Keratinocyte (primary cell): ENCODE measurements around the gene CWC22. TPM values are rescaled to one million over a fixed set of nuclear protein-coding genes. Genes with fewer than 3 reads are reported as not detected.

ENCODE experiments used
- DNase-seq: peaks from one replicate; pipeline ENCODE4 v3.0.0-alpha.2; 2011; ENCODE audit warnings: low read depth, missing footprints, low spot score
- FAIRE-seq: peaks from 2 replicates; lab custom pipeline; 2011; peaks lifted over from hg19 to GRCh38; lab: Jason Lieb, UNC
- H2AFZ ChIP-seq: 2 replicates; pipeline ENCODE4 v1.6.0; 2012; ENCODE audit warnings: low read length, control low read depth, inconsistent platforms; ENCODE audit not compliant: control insufficient read depth
- H3K27ac ChIP-seq: 2 replicates; pipeline ENCODE4 v1.5.1; 2011; ENCODE audit warnings: low read length; ENCODE audit not compliant: control insufficient read depth, insufficient read depth
- H3K27me3 ChIP-seq: 3 replicates; pipeline ENCODE4 v1.6.0; 2011; ENCODE audit warnings: low read length; ENCODE audit not compliant: control insufficient read depth, insufficient read depth; ENCODE audit errors: extremely low read depth
- H3K36me3 ChIP-seq, 2 experiments: 2 replicates in 1 of 2; 3 replicates in 1 of 2; pipeline ENCODE4 v1.5.1; 2011; ENCODE audit warnings: low read length in 2 of 2, mild to moderate bottlenecking in 1 of 2; ENCODE audit not compliant: control insufficient read depth in 2 of 2, insufficient read depth in 2 of 2; ENCODE audit errors: extremely low read depth in 1 of 2
- H3K4me1 ChIP-seq: 3 replicates; pipeline ENCODE4 v1.5.1; 2011; ENCODE audit warnings: low read length; ENCODE audit not compliant: control insufficient read depth, insufficient read depth; ENCODE audit errors: extremely low read depth
- H3K4me2 ChIP-seq: 3 replicates; pipeline ENCODE4 v1.6.0; 2011; ENCODE audit warnings: low read depth, low read length; ENCODE audit not compliant: control insufficient read depth, insufficient read depth; ENCODE audit errors: extremely low read depth
- H3K4me3 ChIP-seq, 3 experiments: fragments of 200-600 bp in 1 of 3; sonication (generic) in 1 of 3; 2 replicates in 2 of 3; 3 replicates in 1 of 3; pipeline ENCODE4 v1.5.1; 2011 to 2016; ENCODE audit warnings: low read length in 3 of 3, mild to moderate bottlenecking in 3 of 3, control low read depth in 2 of 3, inconsistent platforms in 1 of 3, low read depth in 1 of 3, mixed read lengths in 1 of 3, mixed run types in 1 of 3, moderate library complexity in 1 of 3; ENCODE audit not compliant: control insufficient read depth in 2 of 3, insufficient read depth in 2 of 3; ENCODE audit errors: extremely low read depth in 1 of 3
- H3K79me2 ChIP-seq: 2 replicates; pipeline ENCODE4 v1.6.0; 2012; ENCODE audit warnings: low read length; ENCODE audit not compliant: control insufficient read depth, insufficient read depth
- H3K9ac ChIP-seq: 3 replicates; pipeline ENCODE4 v1.6.0; 2011; ENCODE audit warnings: low read length; ENCODE audit not compliant: control insufficient read depth, insufficient read depth; ENCODE audit errors: extremely low read depth
- H3K9me1 ChIP-seq: 3 replicates; pipeline ENCODE4 v1.6.0; 2011; ENCODE audit warnings: low read length; ENCODE audit not compliant: control insufficient read depth, insufficient read depth; ENCODE audit errors: extremely low read depth
- H3K9me3 ChIP-seq: 2 replicates; pipeline ENCODE4 v1.5.1; 2012; ENCODE audit warnings: low read depth, low read length; ENCODE audit not compliant: control insufficient read depth
- H4K20me1 ChIP-seq: 3 replicates; pipeline ENCODE4 v1.6.0; 2011; ENCODE audit warnings: low read length; ENCODE audit not compliant: control insufficient read depth, insufficient read depth; ENCODE audit errors: extremely low read depth
- EZH2 ChIP-seq: IDR thresholded peaks from one replicate; pipeline ENCODE4 v1.6.1; 2012; ENCODE audit warnings: inconsistent platforms, mild to moderate bottlenecking, low read length, moderate library complexity
- dilution Hi-C: fragments of 300-500 bp; cut with MboI; formaldehyde crosslinking; loops from one replicate; pipeline ENCODE4 v1.7.0; 2020; ENCODE audit warnings: low sequenced_read_pairs; ENCODE audit not compliant: extremely low pct_ligation_motif_present
- polyA plus RNA-seq, 5 experiments: library from polyadenylated mRNA; depleted of rRNA in 3 of 5; stranded (reverse) in 3 of 5; stranded (forward) in 1 of 5; unstranded in 1 of 5; fragments of >200 nt; gene quantifications; 1 replicate in 1 of 5; 2 replicates in 3 of 5; 3 replicates in 1 of 5; pipeline versions ENCODE4 v1.2.1 to v1.2.3, GENCODE V29; 2011 to 2012; ENCODE audit warnings: missing spikeins in 2 of 5, low read depth in 1 of 5, low replicate concordance in 1 of 5
- TF ChIP-seq, protein P1 (sequence below), 3 experiments: IDR thresholded peaks in 1 of 3; conservative IDR thresholded peaks in 1 of 3; optimal IDR thresholded peaks in 1 of 3; 2 replicates in 2 of 3; 3 replicates in 1 of 3; pipeline versions ENCODE3 to v1.5.1; 2011; ENCODE audit warnings: low read length in 3 of 3, mild to moderate bottlenecking in 3 of 3, moderate library complexity in 2 of 3, control low read depth in 1 of 3, inconsistent platforms in 1 of 3; ENCODE audit not compliant: insufficient read depth in 2 of 3; ENCODE audit errors: extremely low read depth in 1 of 3

Gene CWC22
- polyA plus RNA-seq, 1 donor (not counting 4 experiments of a cell fraction or from before 2014, with no cell fraction given), result 8.8 TPM

DNA sequence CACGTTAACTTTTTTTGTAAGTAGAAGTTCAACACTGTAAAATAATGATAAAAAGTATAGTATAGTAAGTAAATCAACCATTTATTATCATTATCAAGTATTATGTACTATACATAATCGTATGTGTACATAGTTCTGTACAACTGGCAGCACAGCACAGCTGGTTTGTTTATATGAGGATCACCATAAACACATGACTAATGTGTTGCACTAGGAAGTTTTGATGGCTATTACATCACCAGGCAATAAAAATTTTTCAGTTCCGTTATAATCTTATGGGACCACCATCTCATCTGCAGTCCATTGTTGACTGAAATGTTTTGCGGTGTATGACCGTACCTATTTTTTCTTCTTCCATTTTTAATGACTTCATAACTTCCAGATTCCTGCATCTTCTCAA lies 106.4 kb downstream of the CWC22 start:
- no peak for DNase-seq
- dilution Hi-C loops, result no loop called here
- TF ChIP-seq EZH2, result no peak
- TF ChIP-seq, protein P1, sequence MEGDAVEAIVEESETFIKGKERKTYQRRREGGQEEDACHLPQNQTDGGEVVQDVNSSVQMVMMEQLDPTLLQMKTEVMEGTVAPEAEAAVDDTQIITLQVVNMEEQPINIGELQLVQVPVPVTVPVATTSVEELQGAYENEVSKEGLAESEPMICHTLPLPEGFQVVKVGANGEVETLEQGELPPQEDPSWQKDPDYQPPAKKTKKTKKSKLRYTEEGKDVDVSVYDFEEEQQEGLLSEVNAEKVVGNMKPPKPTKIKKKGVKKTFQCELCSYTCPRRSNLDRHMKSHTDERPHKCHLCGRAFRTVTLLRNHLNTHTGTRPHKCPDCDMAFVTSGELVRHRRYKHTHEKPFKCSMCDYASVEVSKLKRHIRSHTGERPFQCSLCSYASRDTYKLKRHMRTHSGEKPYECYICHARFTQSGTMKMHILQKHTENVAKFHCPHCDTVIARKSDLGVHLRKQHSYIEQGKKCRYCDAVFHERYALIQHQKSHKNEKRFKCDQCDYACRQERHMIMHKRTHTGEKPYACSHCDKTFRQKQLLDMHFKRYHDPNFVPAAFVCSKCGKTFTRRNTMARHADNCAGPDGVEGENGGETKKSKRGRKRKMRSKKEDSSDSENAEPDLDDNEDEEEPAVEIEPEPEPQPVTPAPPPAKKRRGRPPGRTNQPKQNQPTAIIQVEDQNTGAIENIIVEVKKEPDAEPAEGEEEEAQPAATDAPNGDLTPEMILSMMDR (optimal IDR thresholded peaks at IDR 0.05 in 1 of 3, IDR thresholded peaks at IDR 0.05 in 1 of 3, conservative IDR thresholded peaks at IDR 0.05 in 1 of 3; ENCODE audit: extremely low read depth in 1 of 3, insufficient read depth in 2 of 3, low read length in 3 of 3), result no peak

DNA sequence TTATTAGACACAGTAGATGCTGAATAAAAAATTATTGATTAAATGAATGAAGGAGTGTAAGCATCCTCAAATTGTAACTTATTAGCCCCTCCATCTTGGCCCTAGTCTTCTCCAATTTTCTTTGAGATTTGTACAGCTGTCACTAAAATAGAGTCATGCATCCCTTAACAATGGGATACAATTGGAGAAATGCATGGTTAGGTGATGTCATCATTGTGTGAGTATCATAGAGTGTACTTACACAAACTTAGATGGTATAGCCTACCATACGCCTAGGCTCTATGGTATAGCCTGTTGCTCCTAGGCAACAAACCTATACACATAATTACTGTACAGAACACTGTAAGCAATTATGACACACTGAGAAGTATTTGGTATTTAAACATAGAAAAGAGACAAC lies 107.4 kb downstream of the CWC22 start:
- H3K27me3 ChIP-seq, result no peaks in the 10 kb centered on the region
- no peaks in the 10 kb centered on the region for H3K36me3 ChIP-seq
- H3K4me2 ChIP-seq, result no peak overlapping the region
- DNase-seq (no peak), FAIRE-seq (no peak)
- H3K9me3 ChIP-seq, result no peaks in the 10 kb centered on the region
- no peak for TF ChIP-seq EZH2
- TF ChIP-seq, protein P1 (optimal IDR thresholded peaks at IDR 0.05 in 1 of 3, IDR thresholded peaks at IDR 0.05 in 1 of 3, conservative IDR thresholded peaks at IDR 0.05 in 1 of 3; ENCODE audit: extremely low read depth in 1 of 3, insufficient read depth in 2 of 3, low read length in 3 of 3), result no peak
- no peaks in the 10 kb centered on the region for H3K4me1 ChIP-seq
- H3K4me3 ChIP-seq, result no peak overlapping the region
- dilution Hi-C loops, result no loop called here
- no peak overlapping the region for H2AFZ ChIP-seq
- no peaks in the 10 kb centered on the region for H3K79me2 ChIP-seq
- no peak overlapping the region for H3K9ac ChIP-seq
- H3K27ac ChIP-seq, result no peak overlapping the region
- H4K20me1 ChIP-seq, result no peaks in the 10 kb centered on the region
- no peaks in the 10 kb centered on the region for H3K9me1 ChIP-seq

More for the DNA sequence above, 106.4 kb downstream of the CWC22 start:
- Histone ChIP-seq H3K4me2 (no peak overlapping the region), H3K79me2 (no peaks in the 10 kb centered on the region), H3K36me3 (no peaks in the 10 kb centered on the region), H3K4me3 (no peak overlapping the region), H3K9me3 (no peaks in the 10 kb centered on the region), H4K20me1 (no peaks in the 10 kb centered on the region), H3K27me3 (no peaks in the 10 kb centered on the region), H3K4me1 (no peaks in the 10 kb centered on the region), H2AFZ (no peak overlapping the region), H3K9me1 (no peaks in the 10 kb centered on the region), H3K9ac (no peak overlapping the region), H3K27ac (no peak overlapping the region)
- FAIRE-seq, result no peak
